PC-9 (cell line): ENCODE data around the gene COMMD1.

Experiments used
- EZH2 ChIP-seq: fragments of 200-600 bp; sonication (generic); IDR thresholded peaks from 2 replicates; pipeline ENCODE4 v1.8.0; 2017; ENCODE audit warnings: antibody characterized with exemption, low read depth
- TF ChIP-seq, protein P1 (sequence below): fragments of 200-600 bp; sonication (generic); conservative IDR thresholded peaks from 2 replicates; pipeline ENCODE4 v1.6.1; 2017; ENCODE audit warnings: mixed run types, antibody characterized with exemption, mild to moderate bottlenecking, moderate library complexity

DNA sequence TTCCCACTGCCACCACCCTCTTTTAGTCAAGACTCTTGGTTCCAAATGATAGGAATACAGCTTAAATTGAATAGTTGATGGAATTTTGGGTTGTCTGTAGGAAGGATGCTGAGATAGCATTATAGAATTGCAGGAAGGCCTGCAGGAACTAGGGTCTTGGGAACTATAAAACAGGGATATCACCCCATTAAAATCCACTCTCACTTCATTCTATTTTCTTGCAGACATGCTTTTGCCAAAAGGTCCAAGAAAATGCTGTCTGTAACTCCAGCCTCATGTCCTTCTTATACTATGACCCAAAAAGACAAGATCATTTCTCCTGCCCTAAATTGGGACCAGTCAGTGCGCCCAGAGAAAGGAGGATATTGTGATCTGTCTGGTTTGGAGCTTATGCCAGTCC, 89.1 kb downstream of the COMMD1 start:
- TF ChIP-seq, protein P1, sequence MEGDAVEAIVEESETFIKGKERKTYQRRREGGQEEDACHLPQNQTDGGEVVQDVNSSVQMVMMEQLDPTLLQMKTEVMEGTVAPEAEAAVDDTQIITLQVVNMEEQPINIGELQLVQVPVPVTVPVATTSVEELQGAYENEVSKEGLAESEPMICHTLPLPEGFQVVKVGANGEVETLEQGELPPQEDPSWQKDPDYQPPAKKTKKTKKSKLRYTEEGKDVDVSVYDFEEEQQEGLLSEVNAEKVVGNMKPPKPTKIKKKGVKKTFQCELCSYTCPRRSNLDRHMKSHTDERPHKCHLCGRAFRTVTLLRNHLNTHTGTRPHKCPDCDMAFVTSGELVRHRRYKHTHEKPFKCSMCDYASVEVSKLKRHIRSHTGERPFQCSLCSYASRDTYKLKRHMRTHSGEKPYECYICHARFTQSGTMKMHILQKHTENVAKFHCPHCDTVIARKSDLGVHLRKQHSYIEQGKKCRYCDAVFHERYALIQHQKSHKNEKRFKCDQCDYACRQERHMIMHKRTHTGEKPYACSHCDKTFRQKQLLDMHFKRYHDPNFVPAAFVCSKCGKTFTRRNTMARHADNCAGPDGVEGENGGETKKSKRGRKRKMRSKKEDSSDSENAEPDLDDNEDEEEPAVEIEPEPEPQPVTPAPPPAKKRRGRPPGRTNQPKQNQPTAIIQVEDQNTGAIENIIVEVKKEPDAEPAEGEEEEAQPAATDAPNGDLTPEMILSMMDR: no peak
- no peak for TF ChIP-seq EZH2
